WTC11 (cell line): Measurements from ENCODE around the gene PRKAG2. TPM values are rescaled to one million over a fixed set of nuclear protein-coding genes. Genes with fewer than 3 reads are reported as not detected.

Experiments used
- ATAC-seq: fragments of 200-7000 bp; cut with Tn5 transposase; 2 replicates; pipeline ENCODE4 v1.10.0; 2021; ENCODE audit warnings: mild to moderate bottlenecking, moderate library complexity
- CTCF ChIA-PET: fragments of 300-600 bp; sonication (Branson Sonifier 250); formaldehyde crosslinking; loops from one replicate; lab custom pipeline; 2021; ENCODE audit warnings: antibody characterized with exemption; lab: Charles Lee
- POLR2A ChIA-PET: fragments of 350-600 bp; sonication (Branson Sonifier 250); formaldehyde crosslinking; loops from one replicate; lab custom pipeline; 2021; ENCODE audit warnings: antibody characterized with exemption; lab: Charles Lee
- DNase-seq: peaks from one replicate; pipeline ENCODE4 v3.0.0; 2021; ENCODE audit warnings: low spot score
- H3K27ac Mint-ChIP-seq: 2 replicates; pipeline ENCODE4 v1.8.0; 2021; ENCODE audit warnings: mixed read lengths
- H3K27me3 Mint-ChIP-seq: 2 replicates; pipeline ENCODE4 v1.8.0; 2021; ENCODE audit warnings: low read depth, mild to moderate bottlenecking, moderate library complexity, mixed read lengths
- H3K36me3 Mint-ChIP-seq: 2 replicates; pipeline ENCODE4 v1.8.0; 2021; ENCODE audit warnings: mixed read lengths
- H3K4me1 Mint-ChIP-seq: 2 replicates; pipeline ENCODE4 v1.8.0; 2022; ENCODE audit warnings: mixed read lengths
- H3K4me3 Mint-ChIP-seq: 2 replicates; pipeline ENCODE4 v1.8.0; 2021; ENCODE audit warnings: mild to moderate bottlenecking, moderate library complexity, mixed read lengths
- H3K9me3 Mint-ChIP-seq: 2 replicates; pipeline ENCODE4 v1.8.0; 2021; ENCODE audit warnings: mixed read lengths
- ESRRA ChIP-seq: sonication (generic); formaldehyde crosslinking; IDR thresholded peaks from 2 replicates; pipeline ENCODE4 v1.8.1; 2022; ENCODE audit warnings: mild to moderate bottlenecking, missing genetic modification reagents, borderline replicate concordance
- FOXJ3 ChIP-seq: sonication (generic); formaldehyde crosslinking; IDR thresholded peaks from 2 replicates; pipeline ENCODE4 v1.9.0; 2021; ENCODE audit warnings: missing genetic modification reagents, mild to moderate bottlenecking, borderline replicate concordance
- FOXK1 ChIP-seq: sonication (generic); formaldehyde crosslinking; IDR thresholded peaks from 2 replicates; pipeline ENCODE4 v1.8.0; 2022; ENCODE audit warnings: mild to moderate bottlenecking, moderate library complexity, missing genetic modification reagents
- FOXP1 ChIP-seq: sonication (generic); formaldehyde crosslinking; IDR thresholded peaks from 2 replicates; pipeline ENCODE4 v1.8.0; 2022; ENCODE audit warnings: missing genetic modification reagents, mild to moderate bottlenecking, moderate library complexity, borderline replicate concordance
- IRF1 ChIP-seq: sonication (generic); formaldehyde crosslinking; IDR thresholded peaks from 2 replicates; pipeline ENCODE4 v1.8.0; 2023; ENCODE audit warnings: missing genetic modification reagents
- NFYB ChIP-seq: sonication (generic); formaldehyde crosslinking; conservative IDR thresholded peaks from 2 replicates; pipeline ENCODE4 v1.8.0; 2022; ENCODE audit warnings: low read depth, missing genetic modification reagents
- NR2C2 ChIP-seq: sonication (generic); formaldehyde crosslinking; IDR thresholded peaks from 2 replicates; pipeline ENCODE4 v1.8.0; 2022; ENCODE audit warnings: mild to moderate bottlenecking, missing genetic modification reagents
- NR3C1 ChIP-seq: sonication (generic); formaldehyde crosslinking; conservative IDR thresholded peaks from 2 replicates; pipeline ENCODE4 v1.8.1; 2023; ENCODE audit warnings: low read depth, mild to moderate bottlenecking, missing genetic modification reagents
- RORB ChIP-seq: fragments of 250-450 bp; sonication (Bioruptor Pico); IDR thresholded peaks from 2 replicates; pipeline ENCODE4 v1.9.0; 2021; ENCODE audit warnings: mild to moderate bottlenecking
- SMAD3 ChIP-seq: sonication (generic); formaldehyde crosslinking; IDR thresholded peaks from 2 replicates; pipeline ENCODE4 v1.8.0; 2022; ENCODE audit warnings: missing genetic modification reagents, mild to moderate bottlenecking, borderline replicate concordance
- SP1 ChIP-seq: sonication (generic); formaldehyde crosslinking; conservative IDR thresholded peaks from 2 replicates; pipeline ENCODE4 v1.8.1; 2022; ENCODE audit warnings: missing genetic modification reagents
- TEAD4 ChIP-seq: sonication (generic); formaldehyde crosslinking; IDR thresholded peaks from 2 replicates; pipeline ENCODE4 v1.8.0; 2022; ENCODE audit warnings: mild to moderate bottlenecking, missing genetic modification reagents
- ZNF121 ChIP-seq: sonication (generic); formaldehyde crosslinking; IDR thresholded peaks from 2 replicates; pipeline ENCODE4 v1.8.0; 2023; ENCODE audit warnings: missing genetic modification reagents
- ZNF219 ChIP-seq: sonication (generic); formaldehyde crosslinking; IDR thresholded peaks from 2 replicates; pipeline ENCODE4 v1.8.0; 2023; ENCODE audit warnings: missing genetic modification reagents, mild to moderate bottlenecking, borderline replicate concordance
- ZNF317 ChIP-seq: sonication (generic); formaldehyde crosslinking; IDR thresholded peaks from 2 replicates; pipeline ENCODE4 v1.8.1; 2023; ENCODE audit warnings: low read depth, mild to moderate bottlenecking, moderate library complexity, missing genetic modification reagents, borderline replicate concordance
- ZNF396 ChIP-seq: fragments of 250-450 bp; sonication (Bioruptor Pico); IDR thresholded peaks from 2 replicates; pipeline ENCODE4 v1.8.0; 2021; ENCODE audit warnings: mild to moderate bottlenecking, moderate library complexity, borderline replicate concordance
- ZNF416 ChIP-seq: fragments of 250-450 bp; sonication (Bioruptor Pico); IDR thresholded peaks from 2 replicates; pipeline ENCODE4 v1.9.0; 2021; ENCODE audit warnings: mild to moderate bottlenecking, inconsistent platforms
- total RNA-seq: library from RNA; stranded (reverse); gene quantifications from 3 replicates; pipeline ENCODE4 v1.2.3, GENCODE V29; 2021
- TF ChIP-seq, protein P1 (sequence below): sonication (generic); formaldehyde crosslinking; IDR thresholded peaks from 2 replicates; pipeline ENCODE4 v1.8.1; 2022; ENCODE audit warnings: low read depth, missing genetic modification reagents, borderline replicate concordance
- TF ChIP-seq, protein P2 (sequence below): sonication (generic); formaldehyde crosslinking; IDR thresholded peaks from 2 replicates; pipeline ENCODE4 v1.8.1; 2022; ENCODE audit warnings: missing genetic modification reagents, borderline replicate concordance
- TF ChIP-seq, protein P3 (sequence below): sonication (generic); formaldehyde crosslinking; conservative IDR thresholded peaks from 2 replicates; pipeline ENCODE4 v1.8.1; 2022; ENCODE audit warnings: mild to moderate bottlenecking, missing genetic modification reagents
- TF ChIP-seq, protein P4 (sequence below): sonication (generic); formaldehyde crosslinking; IDR thresholded peaks from 2 replicates; pipeline ENCODE4 v1.8.1; 2023; ENCODE audit warnings: mild to moderate bottlenecking, missing genetic modification reagents, moderate library complexity
- TF ChIP-seq, protein P5 (sequence below): sonication (generic); formaldehyde crosslinking; IDR thresholded peaks from 2 replicates; pipeline ENCODE4 v1.8.0; 2022; ENCODE audit warnings: mild to moderate bottlenecking, missing genetic modification reagents
- TF ChIP-seq, protein P6 (sequence below): sonication (generic); formaldehyde crosslinking; IDR thresholded peaks from 2 replicates; pipeline ENCODE4 v1.8.1; 2023; ENCODE audit warnings: mild to moderate bottlenecking, missing genetic modification reagents

The PRKAG2 gene
- total RNA-seq, 1 experiment from 2014 or later, result 20.3 TPM

DNA sequence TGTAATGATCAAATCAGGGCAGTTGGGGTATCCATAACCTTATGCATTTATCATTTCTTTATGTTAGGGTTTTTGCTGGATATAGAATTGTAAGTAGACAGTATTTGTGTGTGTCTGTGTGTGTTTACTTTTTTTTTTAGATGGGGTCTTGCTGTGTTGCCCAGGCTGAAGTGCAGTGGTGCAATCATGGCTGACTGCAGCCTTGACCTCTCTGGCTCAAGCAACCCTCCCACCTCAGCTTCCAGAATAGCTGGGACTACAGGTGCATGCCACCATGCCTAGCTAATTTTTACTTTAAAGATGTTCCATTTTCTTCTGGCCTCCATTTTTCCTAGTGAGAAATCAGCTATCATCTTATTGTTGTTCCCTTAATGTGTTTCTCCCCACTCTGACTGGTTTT is 347.1 kb downstream of the PRKAG2 start:
- Mint-ChIP-seq H3K4me3 (no peak overlapping the region), H3K27ac (no peak overlapping the region), H3K36me3 (peaks cover 24% of the 10 kb centered on the region), H3K9me3 (peaks cover 41% of the 10 kb centered on the region), H3K27me3 (no peaks in the 10 kb centered on the region), H3K4me1 (no peaks in the 10 kb centered on the region)
- no peak for DNase-seq
- 0 out of 2 replicates have a peak, but pooled peaks have one; percentile 35 for TF ChIP-seq ZNF317
- no peak for TF ChIP-seq SP1 (CRISPR knock-in tag)
- TF ChIP-seq ZNF121 (CRISPR knock-in tag), result 0 out of 2 replicates have a peak, but pooled peaks have one; percentile 11
- ChIA-PET CTCF (no interaction called here), POLR2A (no interaction called here)
- ATAC-seq, result no peak

- no peak overlapping the region for H3K4me3 Mint-ChIP-seq
- no peak for DNase-seq
- peaks cover 4% of the 10 kb centered on the region for H3K4me1 Mint-ChIP-seq
- TF ChIP-seq IRF1 (CRISPR knock-in tag) (no peak), FOXP1 (CRISPR knock-in tag) (no peak), ZNF219 (no peak), RORB (CRISPR knock-in tag) (no peak), ZNF416 (CRISPR knock-in tag) (no peak), NR3C1 (CRISPR knock-in tag) (no peak), TEAD4 (CRISPR knock-in tag) (no peak), FOXK1 (CRISPR knock-in tag) (no peak), ESRRA (CRISPR knock-in tag) (no peak), NR2C2 (CRISPR knock-in tag) (no peak), ZNF396 (CRISPR knock-in tag) (no peak), NFYB (no peak), FOXJ3 (CRISPR knock-in tag) (no peak), SMAD3 (CRISPR knock-in tag) (no peak)
- TF ChIP-seq, protein P1, sequence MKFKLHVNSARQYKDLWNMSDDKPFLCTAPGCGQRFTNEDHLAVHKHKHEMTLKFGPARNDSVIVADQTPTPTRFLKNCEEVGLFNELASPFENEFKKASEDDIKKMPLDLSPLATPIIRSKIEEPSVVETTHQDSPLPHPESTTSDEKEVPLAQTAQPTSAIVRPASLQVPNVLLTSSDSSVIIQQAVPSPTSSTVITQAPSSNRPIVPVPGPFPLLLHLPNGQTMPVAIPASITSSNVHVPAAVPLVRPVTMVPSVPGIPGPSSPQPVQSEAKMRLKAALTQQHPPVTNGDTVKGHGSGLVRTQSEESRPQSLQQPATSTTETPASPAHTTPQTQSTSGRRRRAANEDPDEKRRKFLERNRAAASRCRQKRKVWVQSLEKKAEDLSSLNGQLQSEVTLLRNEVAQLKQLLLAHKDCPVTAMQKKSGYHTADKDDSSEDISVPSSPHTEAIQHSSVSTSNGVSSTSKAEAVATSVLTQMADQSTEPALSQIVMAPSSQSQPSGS (CRISPR knock-in tag), result no peak
- TF ChIP-seq, protein P2, sequence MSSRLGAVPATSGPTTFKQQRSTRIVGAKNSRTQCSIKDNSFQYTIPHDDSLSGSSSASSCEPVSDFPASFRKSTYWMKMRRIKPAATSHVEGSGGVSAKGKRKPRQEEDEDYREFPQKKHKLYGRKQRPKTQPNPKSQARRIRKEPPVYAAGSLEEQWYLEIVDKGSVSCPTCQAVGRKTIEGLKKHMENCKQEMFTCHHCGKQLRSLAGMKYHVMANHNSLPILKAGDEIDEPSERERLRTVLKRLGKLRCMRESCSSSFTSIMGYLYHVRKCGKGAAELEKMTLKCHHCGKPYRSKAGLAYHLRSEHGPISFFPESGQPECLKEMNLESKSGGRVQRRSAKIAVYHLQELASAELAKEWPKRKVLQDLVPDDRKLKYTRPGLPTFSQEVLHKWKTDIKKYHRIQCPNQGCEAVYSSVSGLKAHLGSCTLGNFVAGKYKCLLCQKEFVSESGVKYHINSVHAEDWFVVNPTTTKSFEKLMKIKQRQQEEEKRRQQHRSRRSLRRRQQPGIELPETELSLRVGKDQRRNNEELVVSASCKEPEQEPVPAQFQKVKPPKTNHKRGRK (CRISPR knock-in tag), result no peak
- TF ChIP-seq, protein P3, sequence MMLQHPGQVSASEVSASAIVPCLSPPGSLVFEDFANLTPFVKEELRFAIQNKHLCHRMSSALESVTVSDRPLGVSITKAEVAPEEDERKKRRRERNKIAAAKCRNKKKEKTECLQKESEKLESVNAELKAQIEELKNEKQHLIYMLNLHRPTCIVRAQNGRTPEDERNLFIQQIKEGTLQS (CRISPR knock-in tag), result no peak
- TF ChIP-seq, protein P4, sequence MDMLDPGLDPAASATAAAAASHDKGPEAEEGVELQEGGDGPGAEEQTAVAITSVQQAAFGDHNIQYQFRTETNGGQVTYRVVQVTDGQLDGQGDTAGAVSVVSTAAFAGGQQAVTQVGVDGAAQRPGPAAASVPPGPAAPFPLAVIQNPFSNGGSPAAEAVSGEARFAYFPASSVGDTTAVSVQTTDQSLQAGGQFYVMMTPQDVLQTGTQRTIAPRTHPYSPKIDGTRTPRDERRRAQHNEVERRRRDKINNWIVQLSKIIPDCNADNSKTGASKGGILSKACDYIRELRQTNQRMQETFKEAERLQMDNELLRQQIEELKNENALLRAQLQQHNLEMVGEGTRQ (CRISPR knock-in tag), result no peak
- TF ChIP-seq, protein P5, sequence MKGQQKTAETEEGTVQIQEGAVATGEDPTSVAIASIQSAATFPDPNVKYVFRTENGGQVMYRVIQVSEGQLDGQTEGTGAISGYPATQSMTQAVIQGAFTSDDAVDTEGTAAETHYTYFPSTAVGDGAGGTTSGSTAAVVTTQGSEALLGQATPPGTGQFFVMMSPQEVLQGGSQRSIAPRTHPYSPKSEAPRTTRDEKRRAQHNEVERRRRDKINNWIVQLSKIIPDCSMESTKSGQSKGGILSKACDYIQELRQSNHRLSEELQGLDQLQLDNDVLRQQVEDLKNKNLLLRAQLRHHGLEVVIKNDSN (CRISPR knock-in tag), result no peak
- TF ChIP-seq, protein P6, sequence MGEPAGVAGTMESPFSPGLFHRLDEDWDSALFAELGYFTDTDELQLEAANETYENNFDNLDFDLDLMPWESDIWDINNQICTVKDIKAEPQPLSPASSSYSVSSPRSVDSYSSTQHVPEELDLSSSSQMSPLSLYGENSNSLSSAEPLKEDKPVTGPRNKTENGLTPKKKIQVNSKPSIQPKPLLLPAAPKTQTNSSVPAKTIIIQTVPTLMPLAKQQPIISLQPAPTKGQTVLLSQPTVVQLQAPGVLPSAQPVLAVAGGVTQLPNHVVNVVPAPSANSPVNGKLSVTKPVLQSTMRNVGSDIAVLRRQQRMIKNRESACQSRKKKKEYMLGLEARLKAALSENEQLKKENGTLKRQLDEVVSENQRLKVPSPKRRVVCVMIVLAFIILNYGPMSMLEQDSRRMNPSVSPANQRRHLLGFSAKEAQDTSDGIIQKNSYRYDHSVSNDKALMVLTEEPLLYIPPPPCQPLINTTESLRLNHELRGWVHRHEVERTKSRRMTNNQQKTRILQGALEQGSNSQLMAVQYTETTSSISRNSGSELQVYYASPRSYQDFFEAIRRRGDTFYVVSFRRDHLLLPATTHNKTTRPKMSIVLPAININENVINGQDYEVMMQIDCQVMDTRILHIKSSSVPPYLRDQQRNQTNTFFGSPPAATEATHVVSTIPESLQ (CRISPR knock-in tag), result no peak
- peaks cover 18% of the 10 kb centered on the region for H3K27me3 Mint-ChIP-seq
- CTCF ChIA-PET, result interaction anchor here (0.6 kb wide), 1 partner anchor 156 kb away, joined by 3 read pairs; no protein-coding TSS in a partner anchor
- no peak for ATAC-seq
- H3K9me3 Mint-ChIP-seq, result peaks cover 16% of the 10 kb centered on the region
- no peak overlapping the region for H3K27ac Mint-ChIP-seq
- POLR2A ChIA-PET, result no interaction called here
- 0 out of 2 replicates have a peak, but pooled peaks cover 4% of the 10 kb centered on the region for H3K36me3 Mint-ChIP-seq
These were observed 352.1 kb downstream of the PRKAG2 start for GRCh38 chr7:151524845-151525244.
